HG03039 (cell line): ENCODE data around the gene ATP12A.

Experiments
- ATAC-seq: cut with Tn5 transposase; IDR thresholded peaks from one replicate; pipeline ENCODE4 v1.9.1; 2021; ENCODE audit warnings: mild to moderate bottlenecking, moderate library complexity; ENCODE audit not compliant: unreplicated experiment

The ATP12A gene

GRCh38 chr13:24684600-24684998 lies 4.4 kb downstream of the ATP12A start:
- peak; percentile 32 for ATAC-seq

DNA sequence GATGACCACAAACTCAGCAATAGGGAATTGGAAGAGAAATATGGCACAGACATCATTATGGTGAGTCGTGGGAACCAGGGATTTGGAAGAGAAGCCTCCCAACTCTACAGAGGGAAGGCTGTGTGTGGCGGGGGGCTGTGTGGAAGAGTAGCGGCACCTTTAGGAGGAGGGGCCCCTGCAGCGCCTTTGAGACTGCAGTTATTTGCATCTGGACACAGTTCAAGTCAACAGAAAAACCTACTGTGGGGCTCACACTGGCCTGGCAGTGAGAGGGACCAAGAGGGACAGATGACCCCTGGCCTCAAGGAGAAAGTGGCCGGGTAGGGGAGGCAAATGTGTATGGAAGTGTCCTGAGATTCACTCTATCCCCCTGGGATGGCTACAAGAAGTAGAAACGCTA lies 5.1 kb downstream of the ATP12A start:
- no peak for ATAC-seq

DNA sequence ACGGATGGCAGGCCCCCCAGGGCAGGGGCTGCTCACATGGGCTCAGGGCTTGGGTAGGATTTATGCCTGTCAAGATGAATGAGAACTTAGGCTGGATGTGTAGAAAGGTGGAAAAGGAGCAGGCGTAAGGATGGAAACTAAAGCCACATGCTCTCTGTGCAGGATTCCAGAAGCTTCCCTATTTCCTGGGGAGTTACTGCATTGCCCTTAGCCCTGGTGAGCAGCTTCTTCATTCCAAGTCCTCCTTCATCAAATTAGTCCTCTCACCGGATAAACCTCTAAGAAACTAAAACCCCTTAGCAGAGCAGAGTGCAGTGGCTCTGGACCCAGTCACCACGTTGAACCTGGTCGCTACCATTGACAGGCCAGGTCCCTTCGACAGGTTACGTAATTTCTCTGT lies 7.4 kb downstream of the ATP12A start:
- no peak for ATAC-seq

- ATAC-seq, result no peak
Observed at GRCh38 chr13:24688111-24688510, 7.9 kb downstream of the ATP12A start.

- no peak for ATAC-seq
Observed at GRCh38 chr13:24688950-24689349, 8.7 kb downstream of the ATP12A start.

DNA sequence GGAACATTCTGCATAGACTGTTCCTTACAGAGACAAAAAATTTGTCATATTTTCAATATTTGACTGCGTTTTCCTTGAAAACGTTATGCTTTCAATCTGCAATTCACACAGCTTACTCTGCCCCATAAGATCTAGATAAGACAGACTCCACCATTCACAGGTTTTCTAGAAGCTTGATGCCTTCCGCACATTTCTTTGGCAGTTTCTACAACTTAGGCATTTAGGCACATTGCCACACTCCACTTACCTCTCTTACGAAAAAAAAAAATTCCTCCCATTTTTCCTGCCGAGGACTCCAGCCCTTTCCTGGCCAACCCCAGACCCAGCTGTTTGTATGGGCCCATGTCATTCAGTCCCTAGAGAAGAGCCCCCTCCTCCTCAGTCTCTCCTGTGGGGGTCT lies 11.2 kb downstream of the ATP12A start:
- ATAC-seq, result no peak

GRCh38 chr13:24692561-24692960 lies 12.4 kb downstream of the ATP12A start:
- no peak for ATAC-seq

DNA sequence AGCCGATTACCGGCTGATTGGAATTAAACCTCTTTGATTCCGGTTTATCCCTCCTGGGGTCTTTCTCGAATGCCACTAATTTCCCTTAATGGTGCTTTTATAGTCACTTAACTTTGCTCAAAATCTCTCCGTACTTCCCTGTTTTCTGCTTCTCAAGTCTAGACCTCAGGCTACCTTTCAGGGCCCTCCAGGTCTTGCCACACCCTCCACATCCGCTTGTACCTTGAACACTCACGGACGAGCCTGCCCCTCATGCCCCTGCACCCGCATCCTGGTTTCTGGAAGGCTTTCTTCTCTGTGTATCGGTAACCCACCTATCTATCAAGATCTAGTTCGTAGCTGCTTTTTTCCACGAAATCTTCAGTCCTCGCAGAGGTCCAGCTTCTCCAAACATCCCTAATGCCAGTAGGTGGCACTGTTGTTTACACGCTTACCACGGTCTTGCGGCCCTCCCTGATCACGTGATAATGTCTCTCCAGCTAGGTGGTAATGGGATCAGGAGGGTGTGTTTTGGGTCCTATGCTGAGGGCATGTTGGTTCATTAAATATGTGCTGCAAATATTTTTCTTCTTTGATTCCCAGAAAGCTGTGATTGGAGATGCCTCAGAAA lies 13.8 kb downstream of the ATP12A start:
- ATAC-seq, result no peak

DNA sequence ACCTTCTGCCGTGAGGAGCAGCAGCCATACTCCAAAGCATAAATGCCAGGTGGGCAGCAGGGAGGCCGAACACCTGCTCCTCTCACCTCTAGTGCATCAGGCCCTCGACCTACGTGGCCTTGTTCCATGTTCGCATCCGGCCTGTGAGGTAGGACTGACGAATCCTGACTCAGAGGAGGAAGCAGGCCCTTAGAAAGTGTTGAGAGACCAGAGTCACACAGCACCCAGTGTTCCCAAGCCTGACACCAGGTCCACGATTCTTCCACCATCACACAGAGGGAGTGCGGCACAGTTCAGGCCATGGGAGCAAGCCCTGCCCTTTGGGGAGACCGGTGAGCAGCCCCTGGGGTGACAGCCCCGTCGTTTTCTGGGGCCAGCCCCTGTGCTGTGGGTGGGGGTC lies 14.7 kb downstream of the ATP12A start:
- no peak for ATAC-seq

- no peak for ATAC-seq
Observed at GRCh38 chr13:24698686-24699085, 18.5 kb downstream of the ATP12A start.

GRCh38 chr13:24699541-24699940 lies 19.3 kb downstream of the ATP12A start:
- ATAC-seq, result no peak

DNA sequence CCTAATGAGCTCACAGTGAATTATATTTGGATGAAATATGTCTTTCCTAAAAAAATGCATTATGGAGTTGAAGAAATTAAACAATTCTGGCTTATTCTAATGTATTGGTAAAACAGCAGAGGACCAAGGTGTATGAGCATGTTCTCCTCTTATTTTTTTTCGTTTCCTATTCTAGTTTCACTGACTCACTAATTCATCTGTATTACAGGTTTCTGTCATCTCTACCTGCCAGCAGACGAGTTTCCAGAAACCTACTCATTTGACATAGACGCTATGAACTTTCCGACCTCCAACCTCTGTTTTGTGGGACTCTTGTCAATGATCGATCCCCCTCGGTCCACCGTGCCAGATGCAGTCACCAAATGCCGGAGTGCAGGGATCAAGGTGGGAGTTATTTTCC lies 20.3 kb downstream of the ATP12A start:
- no peak for ATAC-seq

DNA sequence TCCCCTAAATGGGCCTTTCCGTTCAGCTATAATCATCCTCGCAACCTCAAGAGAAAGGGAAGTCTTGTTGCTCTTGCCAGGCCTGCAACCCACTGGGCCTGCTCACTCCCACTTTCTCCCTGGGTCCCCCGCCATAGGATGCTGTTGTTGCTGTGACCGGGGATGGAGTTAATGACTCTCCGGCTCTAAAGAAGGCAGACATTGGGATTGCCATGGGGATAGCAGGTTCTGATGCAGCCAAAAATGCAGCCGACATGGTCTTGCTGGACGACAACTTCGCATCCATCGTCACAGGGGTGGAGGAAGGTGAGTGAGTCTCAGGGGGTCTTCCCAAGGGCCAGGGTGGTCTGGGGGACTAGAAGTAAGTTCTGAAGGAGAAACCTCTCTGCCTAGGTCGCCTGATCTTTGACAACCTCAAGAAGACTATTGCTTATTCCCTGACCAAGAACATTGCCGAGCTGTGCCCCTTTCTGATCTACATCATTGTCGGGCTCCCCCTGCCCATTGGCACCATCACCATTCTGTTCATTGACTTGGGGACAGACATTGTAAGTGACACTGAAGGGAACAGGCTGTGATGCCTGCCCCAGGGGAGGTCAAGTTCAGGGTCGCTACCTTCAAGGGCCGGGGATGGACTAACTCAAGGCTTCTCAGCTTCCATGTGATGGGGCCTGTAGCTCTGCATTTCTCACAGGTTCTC lies 26.8 kb downstream of the ATP12A start:
- no peak for ATAC-seq

DNA sequence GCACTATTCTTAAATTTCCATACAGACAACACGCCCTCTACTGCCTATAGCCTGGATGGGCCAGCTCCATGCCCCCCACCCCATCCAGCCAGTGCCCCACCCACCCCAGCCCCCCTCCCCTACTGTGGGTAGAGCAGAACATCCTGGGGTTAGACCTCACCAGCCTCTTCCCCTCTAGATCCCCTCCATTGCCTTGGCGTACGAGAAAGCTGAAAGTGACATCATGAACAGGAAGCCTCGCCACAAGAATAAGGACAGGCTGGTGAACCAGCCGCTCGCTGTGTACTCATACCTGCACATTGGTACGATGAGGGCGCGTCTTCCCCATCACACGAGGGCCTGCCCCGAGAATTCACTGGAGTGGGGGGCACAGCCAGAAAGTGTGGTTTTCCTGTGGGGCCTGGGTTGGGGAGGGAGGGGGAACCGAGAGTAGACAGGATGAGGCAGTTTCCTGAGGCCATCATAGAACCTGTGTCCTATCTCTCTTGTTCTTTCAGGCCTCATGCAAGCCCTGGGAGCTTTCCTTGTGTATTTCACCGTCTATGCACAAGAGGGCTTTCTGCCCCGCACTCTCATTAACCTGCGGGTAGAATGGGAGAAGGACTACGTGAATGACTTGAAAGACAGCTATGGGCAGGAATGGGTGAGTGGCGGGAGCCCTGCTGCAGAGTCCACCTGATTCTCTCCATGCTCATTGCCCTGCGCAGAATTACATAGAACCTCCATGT lies 29.1 kb downstream of the ATP12A start:
- peak; percentile 61 for ATAC-seq

DNA sequence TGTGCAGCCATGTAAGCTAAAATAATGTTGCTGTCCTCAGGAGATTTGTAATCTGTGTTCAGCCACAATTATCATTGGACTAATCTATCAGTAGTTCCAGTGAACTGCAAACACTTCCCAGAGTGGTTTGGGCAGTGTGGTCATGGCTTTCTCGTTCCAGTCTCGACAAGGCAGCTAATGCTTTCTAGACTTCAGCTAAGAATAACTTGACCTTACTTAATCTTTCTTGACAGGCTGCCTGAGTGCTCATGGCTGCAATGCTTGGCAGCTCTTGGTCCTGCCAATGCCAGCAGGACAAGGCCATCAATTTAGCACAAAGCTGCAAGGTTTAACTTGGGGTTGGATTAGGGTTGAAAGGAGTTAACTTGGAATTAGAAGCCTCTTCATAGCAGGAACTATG lies 32.8 kb downstream of the ATP12A start:
- no peak for ATAC-seq

DNA sequence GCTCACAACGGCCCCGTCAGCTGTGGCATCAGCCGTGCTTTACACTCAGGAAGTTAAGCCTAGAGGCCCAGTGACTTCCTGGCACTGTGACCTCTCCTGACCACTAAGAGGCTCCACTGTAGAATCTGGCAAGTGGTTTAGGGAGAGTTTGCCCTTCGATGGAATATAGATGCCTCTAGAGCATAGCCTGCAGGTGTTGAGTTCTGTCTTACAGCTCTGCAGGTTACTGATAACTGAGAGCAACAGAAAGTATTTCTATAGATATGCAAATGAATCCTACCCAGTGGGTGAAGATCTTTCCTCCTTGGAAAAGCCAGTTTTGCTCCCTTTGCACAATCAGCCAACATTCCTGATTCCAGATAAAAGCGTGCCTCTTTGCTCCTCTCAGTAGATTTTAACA lies 35.8 kb downstream of the ATP12A start:
- ATAC-seq, result no peak

DNA sequence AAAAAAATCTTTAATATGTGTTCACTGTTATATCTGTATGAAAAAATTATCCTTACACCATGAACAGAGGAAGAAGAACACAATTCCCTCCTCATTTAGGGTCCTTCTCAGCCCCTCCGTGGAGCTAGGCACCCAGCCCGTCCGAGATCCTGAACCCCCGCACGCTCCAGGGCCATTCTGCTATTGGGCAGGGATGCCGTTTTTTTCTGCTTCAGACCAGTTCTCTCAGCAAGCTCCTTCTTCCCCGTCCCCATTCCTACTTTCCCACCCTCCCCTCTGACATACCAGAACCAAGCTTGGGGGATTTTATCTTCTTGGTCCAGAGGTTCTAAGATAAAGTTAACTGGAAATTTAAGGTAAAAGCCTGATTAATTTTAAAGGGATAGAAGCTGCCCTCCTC lies 36.2 kb downstream of the ATP12A start:
- no peak for ATAC-seq

- ATAC-seq, result no peak
Observed at GRCh38 chr13:24717217-24717616, 37.0 kb downstream of the ATP12A start.

DNA sequence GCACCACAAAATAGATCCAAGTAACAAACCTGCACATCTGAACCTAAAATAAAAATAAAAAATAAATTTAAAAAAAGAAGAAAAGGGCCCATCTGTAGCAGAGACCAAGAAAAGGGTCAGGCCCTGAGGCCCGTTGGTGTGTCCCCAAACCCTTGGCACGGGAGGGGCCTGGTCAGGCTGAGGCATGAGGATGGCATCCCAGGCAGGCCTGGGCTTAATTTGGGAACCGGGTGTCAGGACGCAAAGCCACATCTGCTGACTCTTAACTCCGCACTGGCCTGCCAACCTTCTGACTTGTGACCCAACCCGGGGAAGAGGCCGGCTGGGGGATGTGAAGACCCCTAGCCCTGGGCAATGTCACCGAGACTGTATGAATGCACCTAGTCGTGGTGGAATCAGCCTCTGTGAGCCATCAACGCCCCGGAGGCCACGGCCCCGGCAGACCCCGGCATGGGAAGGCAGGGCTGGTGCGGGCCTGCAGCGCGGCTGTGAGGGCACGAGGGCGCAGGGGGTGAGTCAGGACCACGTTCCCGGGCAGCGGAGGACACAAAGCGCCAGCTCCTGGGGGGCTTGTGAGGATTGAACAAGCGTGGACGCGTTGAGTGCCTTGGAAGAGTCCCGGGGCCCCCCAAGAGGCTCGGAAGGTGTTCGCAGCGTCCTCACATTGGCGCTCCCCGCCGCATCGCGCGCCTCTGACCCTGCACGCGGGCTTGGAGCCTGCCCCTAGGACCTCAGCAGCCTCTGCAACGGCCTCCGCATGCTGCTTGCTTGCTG lies 38.2 kb downstream of the ATP12A start:
- no peak for ATAC-seq

GRCh38 chr13:24719139-24719538 lies 38.9 kb downstream of the ATP12A start:
- ATAC-seq, result no peak

GRCh38 chr13:24723206-24723605 lies 43.0 kb downstream of the ATP12A start:
- ATAC-seq, result no peak
